Measurements from ENCODE around the gene DDT.

- TF ChIP-seq KDM1A (IDR thresholded peaks at IDR 0.05; ENCODE audit: low read depth), result no peak
- TF ChIP-seq NR3C1 (IDR thresholded peaks at IDR 0.05), result no peak
- TF ChIP-seq, protein P1, sequence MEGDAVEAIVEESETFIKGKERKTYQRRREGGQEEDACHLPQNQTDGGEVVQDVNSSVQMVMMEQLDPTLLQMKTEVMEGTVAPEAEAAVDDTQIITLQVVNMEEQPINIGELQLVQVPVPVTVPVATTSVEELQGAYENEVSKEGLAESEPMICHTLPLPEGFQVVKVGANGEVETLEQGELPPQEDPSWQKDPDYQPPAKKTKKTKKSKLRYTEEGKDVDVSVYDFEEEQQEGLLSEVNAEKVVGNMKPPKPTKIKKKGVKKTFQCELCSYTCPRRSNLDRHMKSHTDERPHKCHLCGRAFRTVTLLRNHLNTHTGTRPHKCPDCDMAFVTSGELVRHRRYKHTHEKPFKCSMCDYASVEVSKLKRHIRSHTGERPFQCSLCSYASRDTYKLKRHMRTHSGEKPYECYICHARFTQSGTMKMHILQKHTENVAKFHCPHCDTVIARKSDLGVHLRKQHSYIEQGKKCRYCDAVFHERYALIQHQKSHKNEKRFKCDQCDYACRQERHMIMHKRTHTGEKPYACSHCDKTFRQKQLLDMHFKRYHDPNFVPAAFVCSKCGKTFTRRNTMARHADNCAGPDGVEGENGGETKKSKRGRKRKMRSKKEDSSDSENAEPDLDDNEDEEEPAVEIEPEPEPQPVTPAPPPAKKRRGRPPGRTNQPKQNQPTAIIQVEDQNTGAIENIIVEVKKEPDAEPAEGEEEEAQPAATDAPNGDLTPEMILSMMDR (IDR thresholded peaks at IDR 0.05), result peak; percentile 59
These were observed 10.2 kb upstream of the DDT start for GRCh38 chr22:23984430-23984829.

All from A549 (cell line).